ENCODE results near the gene SREBF2.

DNA sequence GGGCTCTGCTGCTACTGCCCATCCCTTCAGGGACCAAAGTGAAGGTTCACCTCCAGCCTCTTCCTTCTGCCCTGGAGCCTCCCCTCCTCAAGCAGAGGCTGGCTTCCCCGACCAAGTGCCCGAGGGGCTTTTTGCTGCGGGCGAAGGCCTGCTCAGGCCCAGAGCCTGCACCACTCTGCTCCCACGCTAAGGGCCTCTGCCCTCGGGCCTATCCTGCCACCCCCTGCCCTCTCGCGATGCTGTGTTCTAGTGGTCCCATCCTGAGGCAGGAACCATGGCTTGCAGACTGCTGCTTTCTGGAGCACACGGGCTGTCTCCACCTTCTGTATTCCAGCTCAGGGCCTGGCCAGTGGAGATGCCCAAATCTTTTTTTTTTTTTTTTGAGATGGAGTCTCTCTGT is 102.6 kb downstream of the SREBF2 start:
- TF ChIP-seq CTCF (IDR thresholded peaks at IDR 0.05; ENCODE audit: low read depth, low read length) (no peak), EZH2phosphoT487 (IDR thresholded peaks at IDR 0.05; ENCODE audit: low read depth) (no peak)
